ENCODE measurements around the gene MBD2. TPM values are rescaled to one million over a fixed set of nuclear protein-coding genes. Genes with fewer than 3 reads are reported as not detected.
A peak's percentile ranks its signal among the peaks of the same experiment; 100 is the strongest.

Gene MBD2
- total RNA-seq, 4 donors from 2014 or later = 33.3 to 58.6 (median 44.6) TPM

GRCh38 chr18:54154231-54154630 is 70.2 kb downstream of the MBD2 start:
- no peak for ATAC-seq (ENCODE audit: low FRiP score)
- no peak for TF ChIP-seq CTCF (IDR thresholded peaks at IDR 0.05)

GRCh38 chr18:54151376-54151775 is 73.1 kb downstream of the MBD2 start:
- ATAC-seq (ENCODE audit: low FRiP score) (no peak), DNase-seq (ENCODE audit: low spot score) (no peak)

More at GRCh38 chr18:54154231-54154630, 70.2 kb downstream of the MBD2 start:
- DNase-seq (ENCODE audit: low spot score) = no peak

GRCh38 chr18:54150226-54150625 is 74.2 kb downstream of the MBD2 start:
- TF ChIP-seq CTCF (IDR thresholded peaks at IDR 0.05) = no peak
- ATAC-seq (ENCODE audit: low FRiP score) (no peak), DNase-seq (ENCODE audit: low spot score) (no peak)

More at GRCh38 chr18:54151376-54151775, 73.1 kb downstream of the MBD2 start:
- no peak for TF ChIP-seq CTCF (IDR thresholded peaks at IDR 0.05)

GRCh38 chr18:54149078-54149697 is 75.3 kb downstream of the MBD2 start:
- DNase-seq (ENCODE audit: low spot score) (no peak), ATAC-seq (ENCODE audit: low FRiP score) (peak; percentile 90)
- TF ChIP-seq CTCF (IDR thresholded peaks at IDR 0.05) = no peak

- ATAC-seq (ENCODE audit: low FRiP score) = peak; percentile 11
Observed at GRCh38 chr18:54148678-54149077, 75.8 kb downstream of the MBD2 start.

GRCh38 chr18:54148151-54148550 is 76.3 kb downstream of the MBD2 start:
- ATAC-seq (ENCODE audit: low FRiP score) (no peak), DNase-seq (ENCODE audit: low spot score) (no peak)
- TF ChIP-seq CTCF (IDR thresholded peaks at IDR 0.05) = no peak

More at GRCh38 chr18:54148678-54149077, 75.8 kb downstream of the MBD2 start:
- no peak for DNase-seq (ENCODE audit: low spot score)
- TF ChIP-seq CTCF (IDR thresholded peaks at IDR 0.05) = no peak

GRCh38 chr18:54147439-54147838 is 77.0 kb downstream of the MBD2 start:
- no peak for TF ChIP-seq CTCF (IDR thresholded peaks at IDR 0.05)
- ATAC-seq (ENCODE audit: low FRiP score) (no peak), DNase-seq (ENCODE audit: low spot score) (no peak)
